OCI-LY1 (cell line): ENCODE results near the gene TPCN2.

Experiments
- H2AFZ ChIP-seq: fragments of 200-600 bp; sonication (generic), shearing (Covaris generic); 2 replicates; pipeline ENCODE4 v1.6.0; 2014; ENCODE audit warnings: antibody characterized with exemption, mild to moderate bottlenecking, low read length
- H3F3A ChIP-seq: fragments of 200-600 bp; sonication (generic), shearing (Covaris generic); 2 replicates; pipeline ENCODE4 v1.6.0; 2014; ENCODE audit warnings: mild to moderate bottlenecking, antibody characterized with exemption, low read length, moderate library complexity; ENCODE audit not compliant: insufficient read depth
- H3K27ac ChIP-seq: fragments of 200-600 bp; sonication (generic); 2 replicates; pipeline ENCODE4 v1.5.1; 2014; ENCODE audit warnings: low read length, mixed run types, mild to moderate bottlenecking, low read depth; ENCODE audit not compliant: poor library complexity, severe bottlenecking
- H3K27me3 ChIP-seq: fragments of 200-600 bp; sonication (generic); 2 replicates; pipeline ENCODE4 v1.6.0; 2014; ENCODE audit warnings: antibody characterized with exemption, mild to moderate bottlenecking, low read length, moderate library complexity; ENCODE audit not compliant: insufficient read depth
- H3K36me3 ChIP-seq: fragments of 200-600 bp; sonication (generic); 2 replicates; pipeline ENCODE4 v1.6.1; 2014; ENCODE audit warnings: mild to moderate bottlenecking, antibody characterized with exemption, low read length, moderate library complexity, mixed read lengths; ENCODE audit not compliant: insufficient read depth
- H3K4me1 ChIP-seq: fragments of 200-600 bp; sonication (generic); 2 replicates; pipeline ENCODE4 v1.5.1; 2014; ENCODE audit warnings: mild to moderate bottlenecking, low read length, moderate library complexity; ENCODE audit not compliant: insufficient read depth, severe bottlenecking
- H3K4me2 ChIP-seq: fragments of 200-600 bp; sonication (generic), shearing (Covaris generic); 2 replicates; pipeline ENCODE4 v1.6.1; 2014; ENCODE audit warnings: low read length
- H3K4me3 ChIP-seq: fragments of 200-600 bp; sonication (generic); 2 replicates; pipeline ENCODE4 v1.5.1; 2014; ENCODE audit warnings: low read length, low read depth, mild to moderate bottlenecking, mixed read lengths; ENCODE audit not compliant: poor library complexity, severe bottlenecking
- H3K79me2 ChIP-seq: fragments of 200-600 bp; shearing (Covaris generic); 2 replicates; pipeline ENCODE4 v1.6.1; 2016; ENCODE audit warnings: mixed run types, low read length, mixed read lengths; ENCODE audit not compliant: insufficient read depth
- H3K9ac ChIP-seq: fragments of 200-600 bp; sonication (generic), shearing (Covaris generic); 2 replicates; pipeline ENCODE4 v1.6.1; 2014; ENCODE audit warnings: mild to moderate bottlenecking, low read length, mixed read lengths
- H3K9me2 ChIP-seq: fragments of 200-600 bp; sonication (generic), shearing (Covaris generic); 2 replicates; pipeline ENCODE4 v1.6.1; 2014; ENCODE audit warnings: low read depth, mild to moderate bottlenecking, low read length, mixed read lengths
- H3K9me3 ChIP-seq: fragments of 200-600 bp; shearing (Covaris generic); 2 replicates; pipeline ENCODE4 v1.6.1; 2014; ENCODE audit warnings: low read length, mixed read lengths
- H4K20me1 ChIP-seq: fragments of 200-600 bp; sonication (generic), shearing (Covaris generic); 2 replicates; pipeline ENCODE4 v1.6.0; 2016; ENCODE audit warnings: mild to moderate bottlenecking, low read length; ENCODE audit not compliant: insufficient read depth
- CTCF ChIP-seq: fragments of 200-600 bp; sonication (generic), shearing (Covaris generic); IDR thresholded peaks from 2 replicates; pipeline ENCODE4 v1.5.1; 2017; ENCODE audit warnings: mild to moderate bottlenecking, antibody characterized with exemption, low read length, moderate library complexity, mixed read lengths
- EZH2 ChIP-seq: fragments of 200-600 bp; sonication (generic), shearing (Covaris generic); IDR thresholded peaks from 2 replicates; pipeline ENCODE4 v1.8.0; 2017; ENCODE audit warnings: borderline replicate concordance, mixed run types, mild to moderate bottlenecking, antibody characterized with exemption, low read length, moderate library complexity, mixed read lengths

Gene TPCN2

DNA sequence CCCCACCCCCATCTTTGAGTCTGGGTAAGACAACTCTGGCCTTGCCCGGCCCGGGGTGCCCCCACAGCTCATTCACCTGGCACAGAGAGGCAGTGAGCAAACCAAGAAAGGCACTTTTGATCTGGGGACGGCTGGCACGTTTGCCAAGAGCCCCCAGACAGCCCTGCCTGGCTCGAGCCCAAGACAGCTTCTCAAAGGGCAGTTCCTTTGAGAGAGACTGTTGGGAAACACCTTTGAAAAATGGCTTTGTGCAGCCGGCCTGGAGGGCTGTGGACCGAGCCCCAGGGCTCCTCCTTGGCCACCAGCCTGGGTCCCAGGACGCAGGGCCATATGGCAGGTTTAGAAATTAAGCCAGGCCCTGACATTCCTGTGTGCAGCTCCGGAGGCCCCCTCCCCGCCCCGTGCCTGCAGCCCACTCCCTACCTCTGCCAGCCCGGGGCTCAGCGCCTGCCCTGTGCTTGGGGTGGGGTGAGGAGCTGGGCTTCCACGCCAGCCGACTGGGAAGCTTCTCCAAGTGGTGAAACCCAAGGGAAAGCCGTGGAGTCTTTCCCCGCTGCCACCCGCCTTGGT lies 56.8 kb downstream of the TPCN2 start:
- no peaks in the 10 kb centered on the region for H4K20me1 ChIP-seq
- no peaks in the 10 kb centered on the region for H3K9me3 ChIP-seq
- no peaks in the 10 kb centered on the region for H3K79me2 ChIP-seq
- no peaks in the 10 kb centered on the region for H3K9me2 ChIP-seq
- H3K36me3 ChIP-seq = no peaks in the 10 kb centered on the region
- TF ChIP-seq CTCF (no peak), EZH2 (no peak)
- no peak overlapping the region for H3K27ac ChIP-seq
- peaks cover 13% of the 10 kb centered on the region; the same call in 1 of the 2 replicates for H3K27me3 ChIP-seq
- H3K9ac ChIP-seq = no peak overlapping the region
- H2AFZ ChIP-seq = no peak overlapping the region
- no peaks in the 10 kb centered on the region for H3F3A ChIP-seq
- no peak overlapping the region for H3K4me3 ChIP-seq
- no peak overlapping the region for H3K4me2 ChIP-seq
- no peaks in the 10 kb centered on the region for H3K4me1 ChIP-seq

- H3K9me3 ChIP-seq = no peaks in the 10 kb centered on the region
- TF ChIP-seq CTCF (no peak), EZH2 (no peak)
- H3K27me3 ChIP-seq = peaks cover 13% of the 10 kb centered on the region; the same call in 1 of the 2 replicates
Observed at GRCh38 chr11:69106031-69106811, 57.5 kb downstream of the TPCN2 start.

DNA sequence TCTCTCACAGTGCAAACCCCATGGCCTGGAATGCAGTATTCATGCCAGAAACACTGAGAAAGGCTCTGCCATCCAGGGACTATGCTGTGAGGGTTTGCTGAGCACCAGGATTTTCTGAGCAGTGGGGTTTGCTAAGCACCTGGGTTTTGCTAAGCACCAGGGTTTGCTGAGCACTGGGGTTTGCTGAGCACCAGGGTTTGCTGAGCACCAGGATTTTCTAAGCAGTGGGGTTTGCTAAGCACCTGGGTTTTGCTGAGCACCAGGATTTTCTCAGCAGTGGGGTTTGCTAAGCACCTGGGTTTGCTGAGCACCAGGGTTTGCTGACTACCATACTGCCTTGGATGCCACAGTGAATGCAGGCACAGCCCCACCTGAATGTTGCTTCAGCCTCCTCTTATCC lies 58.7 kb downstream of the TPCN2 start:
- H3K79me2 ChIP-seq = no peaks in the 10 kb centered on the region
- no peaks in the 10 kb centered on the region for H3K4me1 ChIP-seq
- no peak overlapping the region for H3K27ac ChIP-seq
- H2AFZ ChIP-seq = no peak overlapping the region
- no peaks in the 10 kb centered on the region for H3K9me3 ChIP-seq
- no peak overlapping the region for H3K4me3 ChIP-seq
- H4K20me1 ChIP-seq = no peaks in the 10 kb centered on the region
- peaks cover 13% of the 10 kb centered on the region; the same call in 1 of the 2 replicates for H3K27me3 ChIP-seq
- no peaks in the 10 kb centered on the region for H3F3A ChIP-seq
- H3K4me2 ChIP-seq = no peak overlapping the region
- no peak overlapping the region for H3K9ac ChIP-seq
- no peaks in the 10 kb centered on the region for H3K9me2 ChIP-seq
- H3K36me3 ChIP-seq = no peaks in the 10 kb centered on the region
- TF ChIP-seq CTCF (no peak), EZH2 (no peak)

More at GRCh38 chr11:69106031-69106811, 57.5 kb downstream of the TPCN2 start:
- no peaks in the 10 kb centered on the region for H3K9me2 ChIP-seq
- no peak overlapping the region for H3K4me2 ChIP-seq
- H4K20me1 ChIP-seq = no peaks in the 10 kb centered on the region
- H3K36me3 ChIP-seq = no peaks in the 10 kb centered on the region
- no peak overlapping the region for H3K27ac ChIP-seq
- no peak overlapping the region for H2AFZ ChIP-seq
- no peaks in the 10 kb centered on the region for H3K4me1 ChIP-seq
- no peak overlapping the region for H3K4me3 ChIP-seq
- H3K9ac ChIP-seq = no peak overlapping the region
- H3K79me2 ChIP-seq = no peaks in the 10 kb centered on the region
- no peaks in the 10 kb centered on the region for H3F3A ChIP-seq
